HL-60 (cell line): ENCODE results near the gene ZNF511.

Source experiments
- DNase-seq, 2 experiments: peaks; one replicate each; pipeline ENCODE4 v3.0.0-alpha.2; 2010 to 2020; ENCODE audit warnings: low read depth in 1 of 2, low spot score in 1 of 2
- H3K27ac ChIP-seq: fragments of 250-450 bp; sonication (Bioruptor Pico); replicated peaks from 2 replicates; pipeline ENCODE4 v1.5.1; 2020; ENCODE audit warnings: mild to moderate bottlenecking, moderate library complexity
- H3K27me3 ChIP-seq: fragments of 250-450 bp; sonication (Bioruptor Pico); 2 replicates; pipeline ENCODE4 v1.5.1; 2021; ENCODE audit warnings: mild to moderate bottlenecking, moderate library complexity; ENCODE audit not compliant: insufficient read depth, poor library complexity, severe bottlenecking
- H3K4me3 ChIP-seq: replicated peaks from 2 replicates; pipeline ENCODE4 v1.5.1; 2011; ENCODE audit warnings: mild to moderate bottlenecking, control low read depth, low read length; ENCODE audit not compliant: insufficient read depth
- CTCF ChIP-seq: IDR thresholded peaks from one replicate; pipeline ENCODE4 v1.5.1; 2011; ENCODE audit warnings: low read length, control low read depth, inconsistent platforms; ENCODE audit not compliant: insufficient read depth
- GABPA ChIP-seq: IDR thresholded peaks from 2 replicates; pipeline ENCODE4 v1.6.1; 2012; ENCODE audit warnings: low read depth
- POLR2AphosphoS5 ChIP-seq: IDR thresholded peaks from 2 replicates; pipeline ENCODE4 v1.6.1; 2012; ENCODE audit warnings: low read depth
- SPI1 ChIP-seq: IDR thresholded peaks from 2 replicates; pipeline ENCODE4 v1.6.1; 2012; ENCODE audit warnings: low read depth, mild to moderate bottlenecking, borderline replicate concordance
- TF ChIP-seq, protein P1 (sequence below): IDR thresholded peaks from 2 replicates; pipeline ENCODE4 v1.6.1; 2012; ENCODE audit warnings: low read depth; ENCODE audit not compliant: insufficient replicate concordance

The ZNF511 gene

DNA sequence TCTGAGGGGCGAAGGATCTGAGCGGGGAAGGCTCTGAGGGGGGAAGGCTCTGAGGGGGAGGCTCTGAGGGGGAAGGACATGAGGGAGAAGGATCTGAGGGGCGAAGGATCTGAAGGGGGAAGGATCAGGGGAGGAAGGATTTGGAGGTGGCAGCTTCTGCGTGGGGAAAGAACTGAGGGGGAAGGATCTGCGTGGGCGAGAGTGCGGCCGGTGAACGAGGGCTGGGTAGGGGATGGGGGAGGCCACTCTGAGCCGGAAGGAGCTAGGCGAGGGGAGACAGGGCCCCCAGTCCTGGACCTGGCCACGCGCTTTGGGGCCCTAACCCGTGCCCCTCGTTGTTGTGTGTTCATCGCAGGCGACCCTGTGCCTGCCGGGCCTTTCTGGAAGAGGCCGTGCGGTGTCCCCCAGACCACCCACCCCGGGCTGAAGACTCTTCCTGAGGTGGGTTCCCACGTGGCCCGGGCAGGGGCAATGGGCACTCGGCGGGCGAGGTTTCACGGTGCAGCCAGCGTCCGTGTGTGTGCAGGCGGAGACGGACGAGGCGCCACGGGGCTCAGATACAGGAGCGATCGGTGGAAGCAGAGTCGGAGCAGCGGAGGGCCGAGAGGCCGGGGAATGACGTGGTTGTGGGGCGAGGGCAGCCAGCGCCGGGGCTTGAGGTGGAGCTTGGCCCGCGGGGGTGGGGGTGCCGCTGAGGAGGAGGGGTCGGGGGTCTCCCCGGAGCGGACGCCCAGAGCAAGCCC is 26.0 kb downstream of the ZNF511 start:
- DNase-seq: no peak
- Histone ChIP-seq H3K4me3 (no peak overlapping the region), H3K27me3 (peaks cover 29% of the 10 kb centered on the region), H3K27ac (no peak overlapping the region)
- no peak for TF ChIP-seq POLR2AphosphoS5
- TF ChIP-seq, protein P1, sequence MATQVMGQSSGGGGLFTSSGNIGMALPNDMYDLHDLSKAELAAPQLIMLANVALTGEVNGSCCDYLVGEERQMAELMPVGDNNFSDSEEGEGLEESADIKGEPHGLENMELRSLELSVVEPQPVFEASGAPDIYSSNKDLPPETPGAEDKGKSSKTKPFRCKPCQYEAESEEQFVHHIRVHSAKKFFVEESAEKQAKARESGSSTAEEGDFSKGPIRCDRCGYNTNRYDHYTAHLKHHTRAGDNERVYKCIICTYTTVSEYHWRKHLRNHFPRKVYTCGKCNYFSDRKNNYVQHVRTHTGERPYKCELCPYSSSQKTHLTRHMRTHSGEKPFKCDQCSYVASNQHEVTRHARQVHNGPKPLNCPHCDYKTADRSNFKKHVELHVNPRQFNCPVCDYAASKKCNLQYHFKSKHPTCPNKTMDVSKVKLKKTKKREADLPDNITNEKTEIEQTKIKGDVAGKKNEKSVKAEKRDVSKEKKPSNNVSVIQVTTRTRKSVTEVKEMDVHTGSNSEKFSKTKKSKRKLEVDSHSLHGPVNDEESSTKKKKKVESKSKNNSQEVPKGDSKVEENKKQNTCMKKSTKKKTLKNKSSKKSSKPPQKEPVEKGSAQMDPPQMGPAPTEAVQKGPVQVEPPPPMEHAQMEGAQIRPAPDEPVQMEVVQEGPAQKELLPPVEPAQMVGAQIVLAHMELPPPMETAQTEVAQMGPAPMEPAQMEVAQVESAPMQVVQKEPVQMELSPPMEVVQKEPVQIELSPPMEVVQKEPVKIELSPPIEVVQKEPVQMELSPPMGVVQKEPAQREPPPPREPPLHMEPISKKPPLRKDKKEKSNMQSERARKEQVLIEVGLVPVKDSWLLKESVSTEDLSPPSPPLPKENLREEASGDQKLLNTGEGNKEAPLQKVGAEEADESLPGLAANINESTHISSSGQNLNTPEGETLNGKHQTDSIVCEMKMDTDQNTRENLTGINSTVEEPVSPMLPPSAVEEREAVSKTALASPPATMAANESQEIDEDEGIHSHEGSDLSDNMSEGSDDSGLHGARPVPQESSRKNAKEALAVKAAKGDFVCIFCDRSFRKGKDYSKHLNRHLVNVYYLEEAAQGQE: no peak
- no peak for TF ChIP-seq GABPA

DNA sequence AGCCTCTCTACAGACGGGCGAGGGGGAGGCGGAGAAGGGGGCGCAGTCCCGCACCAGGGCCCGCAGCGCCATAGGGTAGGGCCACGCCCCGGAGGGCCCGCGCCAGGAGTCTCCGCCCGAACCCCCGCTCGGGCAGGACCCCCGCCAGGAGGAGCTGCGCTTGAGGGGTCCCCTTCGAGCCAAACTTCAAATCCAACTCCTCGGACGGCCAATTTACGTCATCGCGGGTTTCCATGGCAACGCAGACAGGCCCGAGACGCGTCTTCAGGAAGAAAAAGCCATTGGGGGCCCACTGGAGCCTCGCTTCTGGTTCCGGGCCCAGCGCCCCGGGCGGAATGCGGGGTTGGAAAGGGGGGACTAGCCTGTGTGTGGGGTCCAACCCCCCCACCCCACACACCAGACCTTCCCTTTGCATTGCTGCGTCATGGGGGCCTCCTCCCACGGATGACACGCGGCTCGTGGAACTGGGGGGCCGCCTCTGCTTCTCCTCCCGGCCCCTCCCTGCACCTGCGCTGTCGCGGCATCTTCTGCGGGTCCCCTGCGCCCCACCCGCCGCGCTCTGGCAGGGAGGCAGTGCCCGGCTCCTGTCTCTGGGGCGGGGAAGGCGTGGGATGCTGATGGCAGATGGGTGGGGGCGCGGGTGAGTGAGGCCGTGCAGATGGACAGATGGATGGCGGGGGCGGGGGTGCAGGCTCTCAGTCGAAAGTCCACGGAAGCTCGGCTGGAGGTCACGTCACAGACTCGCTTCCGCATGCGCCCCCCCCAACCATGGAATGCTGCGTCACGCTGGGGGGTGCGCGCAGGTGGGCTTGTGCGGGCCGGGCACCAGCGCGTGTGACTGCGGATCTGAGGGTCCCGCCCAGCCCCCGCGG is 26.8 kb downstream of the ZNF511 start:
- TF ChIP-seq, protein P1: no peak
- TF ChIP-seq POLR2AphosphoS5 (no peak), CTCF (no peak), GABPA (no peak)
- peak in 1 of 2 experiments; percentile 38 for DNase-seq
- Histone ChIP-seq H3K27me3 (peaks cover 29% of the 10 kb centered on the region), H3K4me3 (no peak overlapping the region), H3K27ac (no peak overlapping the region)

- Histone ChIP-seq H3K27ac (no peak overlapping the region), H3K4me3 (no peak overlapping the region), H3K27me3 (peaks cover 29% of the 10 kb centered on the region)
- TF ChIP-seq GABPA: no peak
- no peak for TF ChIP-seq CTCF
- TF ChIP-seq, protein P1: no peak
- no peak for TF ChIP-seq SPI1
- TF ChIP-seq POLR2AphosphoS5: no peak
- no peak for DNase-seq
Observed at GRCh38 chr10:133336118-133336576, 27.4 kb downstream of the ZNF511 start.
